Transverse colon (tissue), 4 donors: ENCODE results near the gene AP3B1.

ENCODE experiments used
- CTCF ChIP-seq, 5 experiments: fragments of 200-600 bp in 3 of 5; fragments of 450-650 bp in 2 of 5; sonication (generic) in 3 of 5; IDR thresholded peaks; 1 replicate in 2 of 5; 2 replicates in 3 of 5; pipeline ENCODE4 v1.5.1; 2016 to 2017; ENCODE audit warnings: antibody characterized with exemption in 5 of 5, inconsistent platforms in 3 of 5, mild to moderate bottlenecking in 2 of 5, moderate library complexity in 1 of 5
- POLR2A ChIP-seq: fragments of 450-650 bp; IDR thresholded peaks from one replicate; pipeline ENCODE4 v1.6.1; 2016; ENCODE audit warnings: antibody characterized with exemption, mild to moderate bottlenecking, moderate library complexity
- POLR2AphosphoS5 ChIP-seq, 3 donors: sonication (generic); formaldehyde crosslinking; IDR thresholded peaks; one replicate each; pipeline ENCODE4 v1.6.1; 2016; ENCODE audit warnings: antibody characterized with exemption in 3 of 3

GRCh38 chr5:78129597-78129996 is 164.9 kb downstream of the AP3B1 start:
- TF ChIP-seq CTCF (IDR thresholded peaks at IDR 0.05) = no peak
- no peak for TF ChIP-seq POLR2A
- no peak for TF ChIP-seq POLR2AphosphoS5 (IDR thresholded peaks at IDR 0.05)
